ENCODE results near the gene GTF2H2C.
"Not testable (repeated sequence)": the region's sequence is repeated elsewhere in the genome, so short reads cannot be mapped to it uniquely, and the experiment has no call there.

Gene GTF2H2C

DNA sequence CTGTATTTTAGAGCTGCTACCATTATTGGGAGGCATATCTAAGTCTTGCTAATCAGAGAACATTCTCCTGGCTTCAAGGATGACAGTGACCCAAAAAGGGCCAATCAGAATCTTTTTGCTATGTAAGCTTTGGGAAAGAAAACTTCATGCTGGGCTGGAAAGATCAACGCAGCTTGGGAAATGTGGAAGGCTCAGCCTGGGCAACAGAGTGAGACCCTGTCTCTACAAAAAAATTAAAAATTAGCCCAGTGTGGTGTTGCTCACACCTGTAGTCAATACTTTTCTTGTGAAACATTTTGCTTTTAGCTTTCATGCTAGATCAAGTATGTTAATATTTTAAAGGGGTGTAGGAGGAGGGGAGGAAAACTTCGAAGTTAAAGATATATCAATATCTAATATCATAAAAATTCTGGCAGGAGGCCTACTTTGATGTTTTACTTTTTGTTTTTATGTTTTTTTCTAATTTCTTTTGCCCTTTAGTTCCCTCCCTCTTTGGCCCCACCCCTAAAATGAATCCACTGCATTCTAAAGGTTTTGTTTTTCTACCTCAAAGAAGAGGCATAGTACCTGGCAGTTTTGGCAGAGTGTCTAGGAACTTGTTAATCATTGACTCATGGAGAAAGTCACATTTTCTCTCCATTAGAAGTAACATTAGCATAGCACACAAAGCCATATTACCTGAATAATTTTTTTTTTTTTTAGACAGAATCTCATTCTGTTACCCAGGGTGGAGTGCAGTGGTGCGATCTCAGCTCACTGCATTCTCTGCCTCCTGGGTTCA is 17.0 kb upstream of the GTF2H2C start:
- DNase-seq (ENCODE audit: extremely low read depth, low read depth): not testable (repeated sequence)

- DNase-seq (ENCODE audit: extremely low read depth, low read depth): not testable (repeated sequence)
These were observed 15.4 kb upstream of the GTF2H2C start for GRCh38 chr5:69544602-69545001.

- not testable (repeated sequence) for DNase-seq (ENCODE audit: extremely low read depth, low read depth)
These were observed 818 bp downstream of the GTF2H2C start for GRCh38 chr5:69560587-69561431.

GRCh38 chr5:69566172-69566571 is 6.2 kb downstream of the GTF2H2C start:
- not testable (repeated sequence) for DNase-seq (ENCODE audit: extremely low read depth, low read depth)

DNA sequence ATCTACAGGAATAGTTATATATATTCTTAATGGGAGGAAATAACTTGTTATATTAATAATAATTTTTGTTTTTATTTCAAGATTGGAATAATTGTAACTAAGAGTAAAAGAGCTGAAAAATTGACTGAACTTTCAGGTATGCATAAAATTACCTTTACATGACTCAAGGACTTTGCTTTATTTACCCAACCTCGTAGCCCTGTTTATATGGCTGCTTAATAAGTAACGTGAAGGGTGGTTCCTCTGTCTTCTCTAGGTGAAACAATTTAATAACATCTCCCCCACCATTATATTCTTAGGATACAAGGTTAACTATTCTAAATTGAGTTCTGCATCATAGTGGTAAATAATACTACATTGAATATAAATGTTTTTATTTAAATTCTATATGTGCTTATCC is 8.1 kb downstream of the GTF2H2C start:
- DNase-seq (ENCODE audit: extremely low read depth, low read depth): not testable (repeated sequence)

- not testable (repeated sequence) for DNase-seq (ENCODE audit: extremely low read depth, low read depth)
These were observed 23.4 kb downstream of the GTF2H2C start for GRCh38 chr5:69583356-69583755.

DNA sequence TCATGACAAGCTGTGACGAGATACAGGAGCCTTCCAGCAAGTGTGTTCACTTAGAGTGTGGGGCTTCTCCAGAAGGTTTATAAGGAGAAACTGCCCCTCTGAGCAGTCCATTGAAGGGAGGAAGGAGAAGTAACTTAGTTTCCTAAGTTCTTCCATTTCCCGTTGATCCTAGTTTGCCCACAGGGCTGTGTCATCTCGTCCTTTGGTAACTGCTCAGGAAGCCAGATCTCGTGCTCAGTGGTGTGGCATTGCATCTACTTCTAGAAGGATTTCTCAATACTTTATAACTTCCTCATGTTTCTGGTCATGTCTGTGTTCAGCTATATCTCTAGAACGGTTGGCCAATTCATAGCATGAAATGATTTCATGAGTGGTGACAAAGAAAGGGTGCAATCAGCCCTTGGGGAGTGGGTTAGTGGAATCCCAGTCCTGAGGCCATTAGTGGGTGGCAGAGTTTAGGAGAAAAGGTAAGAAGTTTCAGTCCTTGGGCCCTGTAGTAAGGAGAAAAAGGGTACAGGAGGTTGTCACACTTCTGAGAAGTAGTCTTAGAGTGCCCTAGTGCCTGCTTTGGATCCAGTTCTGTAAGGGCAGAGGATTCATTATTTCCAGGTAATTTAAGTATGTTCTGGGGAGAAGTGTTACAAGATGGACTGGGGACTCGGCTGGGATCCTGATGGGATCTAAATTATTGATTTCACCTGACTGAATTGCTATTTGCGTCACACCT is 36.3 kb downstream of the GTF2H2C start:
- DNase-seq (ENCODE audit: extremely low read depth, low read depth): not testable (repeated sequence)

- not testable (repeated sequence) for DNase-seq (ENCODE audit: extremely low read depth, low read depth)
These were observed 42.0 kb downstream of the GTF2H2C start for GRCh38 chr5:69601947-69602346.

DNA sequence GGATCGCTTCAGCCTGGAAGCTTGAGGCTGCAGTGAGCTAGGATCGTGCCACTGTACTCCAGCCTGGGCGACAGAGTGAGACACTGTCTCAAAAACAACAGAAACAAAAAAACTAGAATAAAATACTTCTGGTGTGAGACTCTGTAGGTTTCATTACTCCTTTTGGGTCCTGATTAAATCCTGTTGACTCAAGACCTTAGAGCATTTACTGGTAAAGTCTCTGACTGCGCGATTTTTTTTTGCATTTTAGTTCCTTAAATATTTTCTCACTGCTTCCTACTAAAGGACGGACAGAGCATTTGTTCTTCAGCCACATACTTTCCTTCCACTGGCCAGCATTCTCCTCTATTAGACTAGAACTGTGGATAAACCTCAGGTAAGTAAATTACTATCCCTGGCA is 46.8 kb downstream of the GTF2H2C start:
- DNase-seq (ENCODE audit: extremely low read depth, low read depth): not testable (repeated sequence)

DNA sequence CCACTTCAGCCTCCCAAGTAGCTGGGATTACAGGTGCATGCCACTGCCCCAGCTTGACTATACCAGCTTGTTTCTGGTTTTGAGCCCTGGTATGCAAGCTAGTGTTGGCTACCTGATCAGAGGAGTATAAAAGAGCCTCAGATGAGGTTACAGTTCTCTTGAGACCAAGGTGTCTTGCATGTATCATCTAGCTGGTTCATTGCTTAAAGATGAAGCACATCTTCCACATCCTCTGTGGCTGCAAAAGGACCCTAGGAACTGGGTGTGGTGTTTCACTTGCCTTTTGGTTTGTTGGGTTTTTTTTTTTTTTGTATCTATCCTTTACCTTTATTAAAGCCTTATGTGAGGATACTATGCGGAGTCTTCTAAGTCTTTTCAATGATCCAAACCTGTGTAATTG is 47.8 kb downstream of the GTF2H2C start:
- DNase-seq (ENCODE audit: extremely low read depth, low read depth): not testable (repeated sequence)

DNA sequence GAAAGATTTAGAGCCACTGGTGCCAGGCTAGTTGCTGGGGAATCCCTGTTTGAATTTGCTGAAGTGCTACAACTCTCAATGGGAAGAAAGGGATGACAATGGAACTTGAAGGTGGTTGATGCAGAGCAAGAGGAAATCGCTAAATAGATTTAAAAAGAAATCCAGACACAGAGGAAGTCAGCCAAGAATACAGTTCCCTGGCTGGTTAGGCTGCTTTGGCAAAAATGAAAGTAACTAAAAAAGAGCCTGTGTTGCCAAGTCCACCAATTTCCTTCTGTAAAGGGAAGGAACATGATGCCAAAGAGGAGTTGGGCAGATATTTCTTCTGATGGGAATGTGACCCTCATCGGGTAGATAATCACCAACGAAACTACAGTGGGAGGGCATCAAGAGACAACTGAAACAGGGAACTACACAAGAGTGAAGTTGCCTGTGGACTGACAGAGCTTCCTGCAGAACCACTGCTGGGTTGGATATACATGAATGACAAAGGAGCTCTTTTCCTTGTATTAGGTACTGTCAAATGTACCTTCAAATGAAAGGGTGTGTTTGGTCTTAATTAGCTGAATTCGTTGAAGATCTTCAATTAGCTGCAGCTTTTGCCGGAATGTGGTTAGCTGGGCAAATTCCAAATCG is 49.0 kb downstream of the GTF2H2C start:
- not testable (repeated sequence) for DNase-seq (ENCODE audit: extremely low read depth, low read depth)

- not testable (repeated sequence) for DNase-seq (ENCODE audit: extremely low read depth, low read depth)
These were observed 54.9 kb downstream of the GTF2H2C start for GRCh38 chr5:69614843-69615242.

DNA sequence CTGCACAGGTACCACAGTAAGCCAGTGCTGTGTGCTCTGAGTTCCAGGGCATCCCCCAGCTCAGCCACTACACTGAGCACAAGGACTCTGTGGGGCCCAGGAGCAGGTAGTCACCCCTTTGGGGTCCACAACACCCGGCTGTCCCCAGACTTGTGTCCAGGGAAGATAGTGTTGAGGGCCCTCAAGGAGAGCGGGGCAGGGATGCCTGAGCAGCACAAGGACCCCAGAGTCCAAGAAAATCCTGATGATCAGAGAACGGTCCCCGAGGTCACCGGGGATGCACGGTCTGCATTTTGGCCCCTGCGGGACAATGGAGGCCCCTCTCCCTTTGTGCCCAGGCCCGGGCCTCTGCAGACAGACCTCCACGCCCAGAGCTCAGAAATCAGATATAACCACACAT is 71.9 kb downstream of the GTF2H2C start:
- DNase-seq (ENCODE audit: extremely low read depth, low read depth): not testable (repeated sequence)
